Left lung (tissue), 14 donors: Measurements from ENCODE around the gene KCTD8. TPM values are rescaled to one million over a fixed set of nuclear protein-coding genes. Genes with fewer than 3 reads are reported as not detected.
A peak's percentile ranks its signal among the peaks of the same experiment; 100 is the strongest.

Experiments
- ATAC-seq: fragments of 200-7000 bp; cut with Tn5 transposase; one replicate; pipeline ENCODE4 v1.9.1; 2020; ENCODE audit warnings: moderate library complexity
- DNase-seq, 4 donors: peaks; one replicate each; pipeline ENCODE4 v3.0.0-alpha.2; 2013 to 2020
- H3K27ac ChIP-seq, 2 donors: fragments of 200-600 bp; sonication (generic) in 1 of 2; one replicate each; pipeline versions ENCODE4 v1.5.0 to v1.8.0; 2020 to 2021
- H3K27me3 ChIP-seq, 2 donors: fragments of 200-600 bp; sonication (generic) in 1 of 2; one replicate each; pipeline versions ENCODE4 v1.5.0 to v1.8.0; 2020 to 2021
- H3K36me3 ChIP-seq, 2 donors: fragments of 200-600 bp; sonication (generic) in 1 of 2; one replicate each; pipeline versions ENCODE4 v1.5.0 to v1.8.0; 2020 to 2021
- H3K4me1 ChIP-seq, 2 donors: fragments of 200-600 bp; one replicate each; pipeline ENCODE4 v1.8.0; 2021
- H3K4me3 ChIP-seq, 2 donors: fragments of 200-600 bp; sonication (generic) in 1 of 2; one replicate each; pipeline versions ENCODE4 v1.5.0 to v1.8.0; 2020 to 2021; ENCODE audit warnings: mild to moderate bottlenecking in 1 of 2
- H3K9me3 ChIP-seq, 2 donors: fragments of 200-600 bp; sonication (generic) in 1 of 2; one replicate each; pipeline versions ENCODE4 v1.5.0 to v1.8.0; 2020 to 2021
- CTCF ChIP-seq, 2 donors: fragments of 200-600 bp; sonication (generic) in 1 of 2; IDR thresholded peaks; one replicate each; pipeline versions ENCODE4 v1.5.0 to v1.8.0; 2021; ENCODE audit warnings: antibody characterized with exemption in 2 of 2
- intact Hi-C, 2 donors: fragments of 100-400 bp; cut with DNase I; formaldehyde crosslinking; loops; one replicate each; pipeline versions ENCODE4 v1.11.2 to v1.14.2; 2022
- long read RNA-seq, 12 donors: library from polyadenylated mRNA in 2 of 12; unstranded in 2 of 12; transcript quantifications; one replicate each; pipeline ENCODE4 v2.0.0 and lab custom pipeline, GENCODE V29; 2019 to 2026
- polyA plus RNA-seq, 6 donors: library from polyadenylated mRNA; unstranded; fragments of 120-200 nt; gene quantifications; one replicate each; pipeline ENCODE4 v1.2.1, GENCODE V29; 2013; ENCODE audit not compliant: insufficient read length in 6 of 6
- total RNA-seq, 2 donors: library from RNA; stranded (reverse); fragmentation: NEBNext Ultra II Directional; extraction: Animal tissue kit (Norgen Biotek cat#: 25700); gene quantifications; one replicate each; pipeline ENCODE4 v1.2.1, GENCODE V29; 2021
- donor health status: DM: no; HTN: yes; CAD: no.
- donor health status: DM: no; HTN: no; CAD: no.

Gene KCTD8
- under 1 TPM in 1 of 2 donors, not detected in 1; 0.20 TPM for total RNA-seq
- polyA plus RNA-seq = under 1 TPM in 5 of 6 donors, not detected in 1; 0.08 to 0.23 (median 0.18) TPM
- long read RNA-seq, donor 1 = 0 reads
- long read RNA-seq, donor 2 = 0 reads
- long read RNA-seq, donor 3 = 0 reads
- long read RNA-seq, donor 4 = 0 reads
- long read RNA-seq, donor 5 = 0 reads
- long read RNA-seq, donor 6 = 0 reads
- long read RNA-seq, donor 7 = 0 reads
- long read RNA-seq, donor 8 = 0 reads
- long read RNA-seq, donor 9 = 0 reads
- long read RNA-seq, donor 10 = 0 reads
- long read RNA-seq, donor 11, partial matches to known transcripts = 0 of 3 reads
- long read RNA-seq, donor 11, other reads (novel, unspliced or antisense) = 0 of 3 reads
- long read RNA-seq, donor 12 = 0 reads

DNA sequence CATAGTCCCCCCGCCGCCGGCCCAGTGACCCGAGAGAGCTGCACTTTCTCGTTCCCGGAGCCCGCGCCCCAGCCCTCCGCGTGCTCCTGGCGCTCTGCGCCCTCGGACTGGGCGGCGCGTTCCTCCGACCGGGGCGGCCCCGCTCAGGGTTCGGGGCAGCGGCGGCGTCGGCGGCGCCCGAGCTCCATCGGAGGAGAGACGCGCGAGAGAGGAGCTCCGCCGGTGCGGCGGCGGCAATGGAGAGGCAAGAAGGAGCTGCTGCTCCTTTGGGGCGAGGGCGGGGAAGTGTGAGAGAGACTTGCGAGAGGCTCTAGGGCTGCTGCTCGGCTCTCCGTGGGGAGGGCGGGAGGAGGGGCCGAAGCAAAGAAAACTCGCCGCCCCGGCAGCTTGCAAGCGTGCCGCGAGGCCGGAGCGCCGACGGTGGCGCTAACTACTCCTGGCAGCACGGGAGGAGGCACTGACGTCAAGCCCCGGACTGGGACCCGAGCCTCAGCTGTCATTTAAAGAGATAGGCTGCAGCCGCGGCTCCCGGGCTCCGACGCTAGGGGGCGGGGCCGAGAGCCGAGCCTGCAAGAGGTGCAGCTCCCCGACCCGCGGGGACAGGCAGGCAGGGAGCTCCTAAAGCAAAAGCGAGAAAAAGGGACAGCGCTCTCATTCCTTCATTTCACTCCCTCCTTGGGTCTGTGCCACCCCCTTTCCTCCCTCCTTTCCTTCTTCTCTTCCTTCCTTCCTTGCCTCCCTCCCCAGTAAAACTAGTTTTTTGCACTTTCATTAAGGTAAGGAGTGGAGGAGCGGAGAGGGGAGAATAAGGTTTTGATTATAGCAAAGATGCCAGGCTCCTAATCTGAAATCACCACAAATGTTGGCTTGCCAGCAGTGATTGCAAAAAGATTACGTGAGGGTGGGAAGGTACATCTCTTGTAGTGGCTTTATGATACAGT is at the start of gene KCTD8:
Gene KCTD8 (minus strand): TSS at position 289 of the 941 bp plus-strand sequence.
- ATAC-seq (peak; percentile 97), DNase-seq (peak; percentile 45 to 91 (median 82))
- peak; percentile 43 to 47 for TF ChIP-seq CTCF (IDR thresholded peaks at IDR 0.05)
- Histone ChIP-seq H3K9me3 (no peaks in the 10 kb centered on the region), H3K27ac (no peak within 1 kb of the TSS), H3K4me1 (peaks cover 0 to 19% of the 10 kb centered on the region in 2 donors), H3K27me3 (peaks cover 30 to 91% of the 10 kb centered on the region in 2 donors), H3K36me3 (no peaks in the 10 kb centered on the region), H3K4me3 (peak within 1 kb of the TSS; percentile 27 to 39)
- intact Hi-C loops = no loop called here

GRCh38 chr4:44494810-44495701 is 46.4 kb upstream of the KCTD8 start:
- Histone ChIP-seq H3K4me3 (no peak overlapping the region), H3K36me3 (no peaks in the 10 kb centered on the region), H3K27ac (no peak overlapping the region), H3K27me3 (no peaks in the 10 kb centered on the region), H3K9me3 (no peaks in the 10 kb centered on the region), H3K4me1 (no peaks in the 10 kb centered on the region)
- no peak for ATAC-seq
- no peak for TF ChIP-seq CTCF (IDR thresholded peaks at IDR 0.05)
- intact Hi-C loops = no loop called here
- no peak for DNase-seq

- no peak overlapping the region for H3K27ac ChIP-seq
- no peaks in the 10 kb centered on the region for H3K27me3 ChIP-seq
- H3K36me3 ChIP-seq = no peaks in the 10 kb centered on the region
- peak; percentile 41 for ATAC-seq
- H3K4me1 ChIP-seq = no peaks in the 10 kb centered on the region
- H3K9me3 ChIP-seq = no peaks in the 10 kb centered on the region
- DNase-seq = peak in 1 of 4 donors; percentile 2
- peak in 1 of 2 donors; percentile 9 for TF ChIP-seq CTCF (IDR thresholded peaks at IDR 0.05)
- H3K4me3 ChIP-seq = no peak overlapping the region
- intact Hi-C loops = no loop called here
Observed at GRCh38 chr4:44493924-44494323, 45.3 kb upstream of the KCTD8 start.

DNA sequence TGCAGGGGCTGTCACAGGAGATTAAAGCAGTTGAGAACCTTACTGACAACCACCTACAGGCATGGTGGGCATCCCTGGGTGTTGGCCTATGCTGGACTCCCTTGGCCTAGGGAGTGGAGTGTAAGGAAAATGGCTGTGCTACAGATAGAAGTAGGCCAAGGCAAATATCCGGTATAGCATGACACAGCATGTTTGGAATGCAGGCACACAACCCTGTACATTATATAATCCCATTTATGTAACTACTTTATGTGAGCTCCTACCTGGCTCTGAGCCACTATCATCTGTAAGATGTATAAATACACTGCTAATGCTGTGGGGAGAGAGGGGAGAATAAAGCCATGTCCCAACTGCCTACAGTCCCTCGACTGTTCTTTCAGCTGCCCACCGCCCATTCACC is 38.7 kb upstream of the KCTD8 start:
- Histone ChIP-seq H3K4me3 (no peak overlapping the region), H3K36me3 (no peaks in the 10 kb centered on the region), H3K4me1 (no peaks in the 10 kb centered on the region), H3K27ac (no peak overlapping the region), H3K9me3 (peaks cover 0 to 4% of the 10 kb centered on the region in 2 donors), H3K27me3 (no peaks in the 10 kb centered on the region)
- ATAC-seq (no peak), DNase-seq (no peak)
- TF ChIP-seq CTCF (IDR thresholded peaks at IDR 0.05) = no peak
- intact Hi-C loops = no loop called here
